ENCODE results near the gene MTHFD2.
"Not testable (repeated sequence)": the region's sequence is repeated elsewhere in the genome, so short reads cannot be mapped to it uniquely, and the experiment has no call there.

The MTHFD2 gene

GRCh38 chr2:74198023-74198460 lies 373 bp upstream of the MTHFD2 start:
- DNase-seq: no peak

DNA sequence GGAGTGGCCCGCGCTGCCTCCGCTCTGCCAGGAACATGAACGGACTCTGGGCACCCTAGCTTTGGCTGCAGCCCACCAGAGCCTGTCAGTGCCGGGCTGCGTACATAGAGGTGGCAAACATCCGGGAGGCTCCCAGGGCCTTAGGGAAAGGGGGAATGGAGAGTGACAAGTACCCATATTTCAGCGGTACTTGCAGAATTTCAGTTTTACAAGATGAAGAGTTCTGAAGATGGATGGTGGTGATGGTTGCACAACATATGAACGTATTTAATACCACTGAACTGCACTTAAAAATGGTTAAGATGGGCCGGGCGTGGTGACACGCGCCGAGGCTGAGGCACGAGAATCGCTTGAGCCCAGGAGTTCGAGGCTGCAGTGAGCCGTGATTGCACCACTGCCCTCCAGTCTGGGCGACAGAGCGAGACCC lies 873 bp downstream of the MTHFD2 start:
- DNase-seq: no peak

DNA sequence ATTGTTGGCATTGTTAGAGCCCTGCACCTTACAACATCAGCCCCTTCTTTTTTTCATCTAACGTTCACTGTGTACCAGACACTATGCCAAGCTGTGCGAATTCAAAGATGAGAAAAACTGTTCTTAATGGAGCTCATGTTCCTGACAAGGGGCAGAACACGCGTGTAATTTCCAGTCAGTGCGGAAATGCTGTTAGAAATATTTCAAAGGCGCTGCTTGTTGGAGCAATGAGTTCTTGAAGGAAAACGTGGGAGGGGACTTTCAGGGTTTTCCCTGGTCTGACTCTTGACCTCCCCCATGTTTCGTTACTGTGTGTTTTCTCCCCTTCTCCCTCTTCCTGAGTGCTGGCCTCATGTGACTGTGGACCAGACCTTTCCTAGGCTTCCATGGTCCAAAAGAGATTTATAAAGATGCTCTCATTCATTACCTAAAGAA lies 1.5 kb downstream of the MTHFD2 start:
- no peak for DNase-seq

DNA sequence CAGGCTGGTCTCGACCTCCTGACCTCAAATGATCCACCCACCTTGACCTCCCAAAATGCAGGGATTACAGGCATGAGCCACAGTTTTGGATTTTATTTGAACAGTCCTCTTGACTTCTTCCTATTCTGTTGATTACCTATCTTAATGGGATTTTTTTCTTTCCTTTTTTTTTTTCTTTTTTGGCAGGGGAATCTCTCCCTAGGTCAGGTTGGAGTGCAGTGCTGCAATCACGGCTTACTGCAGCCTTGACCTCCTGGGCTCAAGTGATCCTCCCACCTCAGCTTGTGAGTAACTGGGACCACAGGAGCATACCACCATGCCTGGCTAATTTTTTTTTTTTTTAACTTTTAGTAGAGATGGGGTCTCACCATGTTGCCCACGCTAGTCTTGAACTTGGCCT lies 2.8 kb downstream of the MTHFD2 start:
- no peak for DNase-seq

GRCh38 chr2:74201596-74201995 lies 3.2 kb downstream of the MTHFD2 start:
- no peak for DNase-seq

DNA sequence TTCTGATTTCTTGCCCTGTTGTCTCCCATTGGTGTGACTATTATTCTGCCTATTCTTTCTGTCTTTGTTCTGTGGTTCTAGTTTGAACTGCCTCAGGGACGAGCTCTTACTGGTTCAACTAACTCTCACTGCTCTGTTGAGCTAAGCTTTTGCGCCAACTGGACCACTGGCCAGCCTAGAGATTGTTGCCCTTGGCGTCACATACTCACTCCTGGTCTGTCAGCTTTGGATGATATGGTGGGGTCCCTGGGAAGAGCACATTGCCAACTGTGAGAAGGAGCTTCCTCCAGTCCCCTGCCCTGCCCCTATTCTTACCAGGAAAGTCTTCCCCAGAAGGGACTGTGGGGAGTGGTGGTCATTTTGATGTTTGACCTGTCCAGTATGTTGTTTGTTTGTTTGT lies 6.0 kb downstream of the MTHFD2 start:
- no peak for DNase-seq

GRCh38 chr2:74205113-74205512 lies 6.7 kb downstream of the MTHFD2 start:
- DNase-seq: no peak

GRCh38 chr2:74205596-74205995 lies 7.2 kb downstream of the MTHFD2 start:
- DNase-seq: peak; percentile 23

DNA sequence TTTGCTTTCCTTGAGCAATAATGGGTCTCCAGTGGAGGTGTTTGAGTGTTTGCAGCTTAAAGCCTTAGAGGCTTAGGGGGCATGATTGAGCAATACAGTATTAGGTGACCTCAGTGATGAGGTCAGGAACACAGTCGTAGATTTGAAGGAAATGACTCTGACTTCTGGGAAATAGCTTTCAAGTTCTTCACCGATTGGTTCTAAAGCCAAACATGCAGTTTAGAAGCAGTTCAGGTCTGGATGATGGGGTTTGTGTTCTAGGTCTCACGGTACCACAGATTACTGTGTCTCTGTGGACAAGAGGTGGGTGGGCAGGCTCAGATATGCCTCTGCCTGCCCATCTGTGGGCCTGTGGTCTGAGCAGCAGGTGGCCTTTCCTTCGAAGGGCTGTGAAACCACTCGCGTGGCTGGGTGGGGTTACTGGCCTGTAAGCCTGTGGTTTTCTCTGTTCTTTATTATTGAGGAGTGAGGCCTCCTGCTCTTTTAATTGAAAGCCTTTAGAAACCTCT lies 7.8 kb downstream of the MTHFD2 start:
- peak; percentile 73 for DNase-seq

GRCh38 chr2:74212702-74213410 lies 14.4 kb downstream of the MTHFD2 start:
- DNase-seq: no peak

DNA sequence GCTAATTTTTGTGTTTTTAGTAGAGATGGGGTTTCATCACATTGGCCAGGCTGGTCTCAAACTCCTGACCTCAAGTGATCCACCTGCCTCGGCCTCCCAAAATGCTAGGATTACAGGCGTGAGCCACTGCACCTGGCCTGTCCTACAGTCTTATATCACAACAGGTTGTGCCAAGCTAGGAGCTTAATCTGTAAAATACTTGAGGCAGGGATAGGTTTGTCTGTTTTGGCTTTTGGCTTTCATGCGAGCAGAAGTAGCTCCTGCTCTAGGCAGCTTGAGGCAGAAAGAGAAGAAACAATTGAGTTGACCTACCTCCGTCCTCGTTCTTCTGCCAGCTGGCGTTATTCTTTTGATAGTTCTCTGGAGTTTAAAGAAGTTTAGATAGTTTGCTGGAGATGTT lies 17.4 kb downstream of the MTHFD2 start:
- not testable (repeated sequence) for DNase-seq

GRCh38 chr2:74216642-74217041 lies 18.2 kb downstream of the MTHFD2 start:
- no peak for DNase-seq

GRCh38 chr2:74219846-74220486 lies 21.6 kb downstream of the MTHFD2 start:
- no peak for DNase-seq

DNA sequence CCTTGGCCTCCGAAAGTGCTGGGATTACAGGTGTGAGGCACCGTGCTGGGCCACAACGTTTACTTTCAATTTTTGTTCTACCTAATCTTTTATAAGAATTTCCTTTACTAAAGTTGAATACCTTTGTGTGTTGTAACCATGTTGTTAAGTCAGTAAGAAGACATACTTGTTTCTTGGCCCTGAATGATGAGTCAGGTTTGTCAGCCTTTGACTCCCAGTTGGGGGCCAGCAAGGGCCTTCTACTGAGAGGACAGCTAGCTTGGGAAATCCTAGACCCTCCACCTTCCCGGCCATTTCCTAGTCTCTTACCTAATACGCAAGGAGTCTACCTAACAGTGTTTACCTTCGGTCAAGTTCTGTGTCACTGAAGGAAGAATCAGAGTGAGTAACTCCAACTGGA lies 22.7 kb downstream of the MTHFD2 start:
- DNase-seq: no peak

DNA sequence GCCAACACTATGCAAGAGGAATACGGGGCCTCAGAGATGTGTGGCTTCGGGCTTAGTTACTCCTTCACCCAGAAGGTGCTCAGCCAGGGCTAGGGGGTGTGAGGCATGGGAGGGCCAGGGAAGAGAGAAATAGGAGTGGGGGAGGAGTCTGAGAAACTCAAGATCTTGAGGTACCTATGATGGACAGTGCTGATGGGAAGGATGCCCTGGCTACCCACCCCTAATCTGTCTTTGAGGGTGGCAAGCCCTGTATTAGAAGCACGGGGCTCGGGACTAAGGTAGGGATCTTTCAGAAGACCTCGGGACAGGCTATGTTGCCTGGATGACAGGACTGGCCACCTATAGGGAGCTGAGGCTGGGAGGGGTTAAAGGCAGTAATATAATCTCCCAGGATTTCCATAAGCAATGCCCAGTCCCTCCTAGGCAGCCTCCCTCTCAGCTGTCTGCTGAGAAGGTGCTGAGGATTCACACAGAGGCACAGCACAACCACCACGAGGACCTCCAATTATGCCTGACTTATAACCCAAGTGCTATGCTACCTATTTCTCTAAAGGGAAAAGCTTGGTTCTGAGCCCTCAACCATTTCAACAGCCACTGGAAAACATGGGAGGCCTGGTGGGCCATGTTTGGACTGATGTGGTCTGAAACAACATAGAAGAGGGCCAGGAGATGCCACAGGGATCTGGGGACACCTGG lies 23.3 kb downstream of the MTHFD2 start:
- no peak for DNase-seq

DNA sequence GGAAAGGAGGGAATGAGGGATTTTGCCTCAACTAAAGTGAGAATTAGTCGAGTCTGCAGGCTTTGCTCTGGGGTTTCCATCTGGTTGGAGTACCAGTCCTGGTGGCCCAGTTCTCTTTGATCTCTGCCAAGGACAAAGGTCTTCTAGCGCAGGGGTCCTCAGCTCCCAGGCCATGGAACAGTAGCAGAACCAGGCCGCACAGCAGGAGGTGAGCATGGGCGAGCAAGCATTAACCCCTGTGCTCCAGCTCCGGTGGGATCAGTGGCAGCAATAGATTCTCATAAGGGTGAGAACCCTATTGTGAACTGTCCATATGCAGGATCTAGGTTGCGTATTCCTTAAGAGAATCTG lies 23.9 kb downstream of the MTHFD2 start:
- no peak for DNase-seq

DNA sequence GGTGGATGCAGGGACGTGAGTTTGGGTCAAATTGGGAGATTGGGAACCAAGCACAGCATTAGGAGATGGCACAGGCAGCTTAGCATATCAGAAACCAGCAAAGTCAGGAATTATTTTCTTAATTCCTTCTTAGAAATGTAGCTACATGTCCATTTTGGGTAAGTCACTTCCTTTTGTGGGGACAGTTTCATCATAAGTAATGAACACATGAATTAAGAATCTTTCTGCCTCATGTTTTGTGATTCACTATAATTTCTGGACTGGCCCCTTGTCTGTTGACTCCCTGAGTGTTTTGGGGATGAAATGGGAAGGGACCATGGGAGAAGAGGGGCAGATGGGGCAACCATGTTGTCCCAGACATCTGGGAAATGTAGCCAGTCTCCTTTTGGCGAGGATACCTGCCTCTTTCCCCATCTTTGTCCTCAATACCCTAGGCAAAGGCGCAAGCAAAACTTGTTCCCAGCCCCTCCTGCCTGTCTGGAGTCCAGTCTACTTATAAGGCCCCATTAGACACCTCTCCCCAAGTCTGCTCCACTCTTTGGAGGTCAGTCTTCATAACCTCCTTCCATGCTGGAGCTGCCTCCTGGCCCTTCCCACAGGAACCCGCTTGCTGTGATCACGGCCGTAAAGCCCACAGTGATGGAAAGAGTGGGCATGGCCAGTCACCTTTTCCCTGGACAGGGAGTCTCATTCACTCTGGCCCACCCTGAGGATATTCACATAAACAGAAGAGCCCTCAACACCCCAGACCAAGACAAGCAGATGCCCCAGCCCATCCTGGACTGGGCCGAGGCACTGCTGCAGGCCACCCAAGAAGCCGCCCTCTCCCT lies 25.7 kb downstream of the MTHFD2 start:
- DNase-seq: no peak

- no peak for DNase-seq
Measured at GRCh38 chr2:74225698-74226459, 27.5 kb downstream of the MTHFD2 start.

DNA sequence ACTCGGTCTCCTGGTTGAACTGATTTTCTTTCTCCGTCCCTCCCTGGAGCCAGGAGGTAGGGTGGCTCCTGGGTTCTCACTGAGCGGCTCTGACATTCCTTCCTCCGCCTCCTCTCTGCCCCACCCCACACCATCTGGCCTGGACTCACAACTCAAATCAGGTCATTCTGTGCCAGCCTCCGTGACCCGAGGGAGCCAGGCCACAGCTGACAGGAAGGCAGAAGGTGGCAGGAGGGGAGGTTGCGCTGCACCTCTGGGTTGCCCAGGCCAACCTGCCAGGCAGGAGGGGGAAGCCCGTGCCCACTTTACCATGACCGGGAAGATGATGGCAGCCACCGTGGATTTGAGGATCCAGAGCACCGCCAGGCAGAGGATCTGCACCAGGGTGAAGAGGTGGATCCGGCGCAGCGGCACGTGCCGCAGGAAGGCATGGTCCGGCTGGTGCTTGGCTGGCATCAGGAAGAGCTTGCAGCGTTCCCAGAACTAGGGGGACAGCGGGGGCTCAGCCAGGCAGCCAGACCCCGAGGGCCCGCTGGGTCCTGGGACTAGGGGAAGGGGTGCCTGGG lies 28.3 kb downstream of the MTHFD2 start:
- DNase-seq: no peak

DNA sequence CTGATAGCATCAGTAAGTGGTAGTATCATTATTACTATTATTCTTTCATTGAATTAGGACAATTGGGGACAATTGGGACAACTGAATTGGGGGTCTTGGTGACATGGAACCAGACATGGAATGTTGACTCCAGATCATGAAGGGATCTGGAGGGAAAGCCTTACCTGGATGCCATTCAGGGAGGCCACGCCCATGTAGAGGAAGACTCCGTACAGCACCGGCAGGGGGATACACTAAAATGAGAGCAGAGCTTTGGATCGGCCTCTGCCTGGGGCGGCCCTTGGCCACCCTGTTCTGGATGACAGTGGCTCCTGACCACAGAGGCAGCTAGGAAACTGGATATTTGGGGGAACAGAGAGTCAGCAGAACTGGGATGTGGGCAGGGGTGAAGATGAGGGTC lies 29.2 kb downstream of the MTHFD2 start:
- DNase-seq: no peak

- DNase-seq: no peak
Measured at GRCh38 chr2:74228772-74229171, 30.4 kb downstream of the MTHFD2 start.

DNA sequence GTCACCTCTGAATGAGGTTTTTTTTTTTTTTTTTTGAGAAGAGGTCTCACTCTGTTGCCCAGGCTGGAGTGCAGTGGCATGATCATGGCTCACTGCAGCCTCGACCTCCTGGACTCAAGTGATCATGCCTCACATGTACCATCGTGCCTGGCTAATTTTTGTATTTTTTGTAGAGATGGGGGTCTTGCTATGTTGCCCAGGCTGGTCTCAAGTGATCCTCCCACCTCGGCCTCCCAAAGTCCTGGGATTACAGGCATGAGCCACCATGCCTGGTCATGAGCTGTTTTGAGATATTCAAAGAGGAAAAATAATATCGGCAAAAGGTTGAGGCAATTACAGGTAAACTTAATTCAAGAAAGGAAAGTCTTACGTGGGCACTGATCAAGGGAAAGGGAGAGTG lies 31.4 kb downstream of the MTHFD2 start:
- DNase-seq: not testable (repeated sequence)
